Middle frontal gyrus (tissue), 1 donor: ENCODE measurements around the gene STBD1.
"Not testable (repeated sequence)": the region's sequence is repeated elsewhere in the genome, so short reads cannot be mapped to it uniquely, and the experiment has no call there.

Source experiments
- DNase-seq: peaks from one replicate; pipeline ENCODE4 v3.0.0-alpha.2; 2015; ENCODE audit warnings: low spot score; ENCODE audit errors: extremely low spot score

Gene STBD1

GRCh38 chr4:76305971-76306881, at the start of gene STBD1:
Gene STBD1, plus strand, starts transcription at chr4:76306733. Its CDS starts 37 bp downstream, at chr4:76306770.
- DNase-seq, result no peak

GRCh38 chr4:76256968-76257367, 49.6 kb upstream of the STBD1 start:
- no peak for DNase-seq

DNA sequence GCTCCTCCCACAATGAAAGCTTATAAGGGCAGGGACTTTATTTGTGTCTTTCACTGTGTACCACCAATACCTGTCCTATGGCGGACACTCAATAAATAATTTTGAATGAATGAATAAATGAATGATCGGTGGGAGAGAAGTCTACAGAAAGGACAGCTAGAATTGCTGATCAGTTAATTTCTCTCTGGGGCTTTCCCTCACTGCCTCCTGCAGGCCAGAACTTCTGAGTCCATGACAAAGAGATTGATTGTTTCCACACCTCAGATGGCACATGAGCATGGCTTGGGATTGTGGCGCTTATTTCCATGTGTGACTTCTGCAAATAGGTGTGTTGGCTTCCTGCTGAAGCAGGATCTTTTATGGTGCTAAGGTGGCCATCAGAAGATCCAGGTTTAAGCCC, 48.7 kb upstream of the STBD1 start:
- DNase-seq, result no peak

DNA sequence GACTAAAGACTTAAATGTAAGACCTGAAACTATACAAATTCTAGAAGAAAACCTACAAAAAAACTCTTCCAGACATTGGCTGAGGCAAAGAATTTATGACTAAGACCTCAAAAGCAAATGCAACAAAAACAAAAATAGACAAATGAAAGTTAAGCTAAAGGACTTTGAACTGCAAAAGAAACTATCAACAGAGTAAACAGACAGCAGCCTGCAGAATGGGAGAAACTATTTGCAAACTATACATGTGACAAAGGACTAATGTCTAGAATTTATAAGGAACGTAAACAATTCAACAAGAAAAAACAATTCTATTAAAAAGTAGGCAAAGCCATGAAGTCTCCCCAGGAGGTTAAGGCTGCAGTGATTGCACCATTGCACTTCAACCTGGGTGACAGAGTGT, 46.0 kb upstream of the STBD1 start:
- DNase-seq, result no peak

DNA sequence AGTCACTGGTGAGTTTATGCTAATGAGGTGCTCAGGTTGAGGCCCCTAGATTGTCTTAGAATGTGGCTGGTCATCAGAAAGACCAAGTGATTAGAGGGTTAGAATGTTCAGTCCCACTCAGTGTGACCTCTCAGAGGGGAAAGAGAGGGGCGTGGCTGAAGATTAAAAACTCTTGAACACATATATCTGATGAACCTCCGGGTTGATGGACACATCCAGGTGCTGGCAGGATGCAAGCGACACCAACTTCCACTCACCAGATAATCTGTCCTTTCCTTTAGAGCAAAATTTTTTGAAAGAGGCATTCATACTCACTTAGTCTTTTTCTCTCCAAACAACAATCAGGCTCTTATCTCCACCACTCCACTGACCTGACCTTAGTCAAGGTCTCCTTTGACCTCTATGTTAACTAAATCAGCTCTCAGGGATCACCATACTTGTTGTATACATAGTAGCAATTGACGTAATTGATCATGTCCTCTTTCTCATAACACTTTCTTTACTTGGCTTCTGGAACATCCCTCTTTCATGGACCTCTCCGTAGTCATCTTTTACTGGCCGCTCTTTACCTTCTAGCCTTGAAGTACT, 40.8 kb upstream of the STBD1 start:
- DNase-seq, result no peak

DNA sequence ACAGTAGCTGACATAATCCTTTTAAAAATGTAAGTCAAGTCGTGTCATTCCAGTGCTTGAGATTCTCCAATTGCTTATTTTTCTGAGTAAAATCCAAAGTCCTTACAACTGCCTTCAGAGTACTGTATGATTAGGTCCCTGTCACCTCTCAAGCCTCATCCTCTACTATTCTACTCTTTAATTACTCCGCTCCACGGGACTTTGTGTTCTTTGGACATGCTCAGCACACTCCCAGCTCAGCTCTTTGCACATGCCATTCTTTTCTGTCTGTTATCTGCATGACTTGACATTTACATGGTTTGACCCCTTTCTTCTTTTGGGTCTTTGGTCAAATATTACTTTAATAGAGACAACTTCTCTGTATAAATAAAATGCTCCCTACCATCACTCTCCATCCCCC, 39.9 kb upstream of the STBD1 start:
- DNase-seq, result no peak

DNA sequence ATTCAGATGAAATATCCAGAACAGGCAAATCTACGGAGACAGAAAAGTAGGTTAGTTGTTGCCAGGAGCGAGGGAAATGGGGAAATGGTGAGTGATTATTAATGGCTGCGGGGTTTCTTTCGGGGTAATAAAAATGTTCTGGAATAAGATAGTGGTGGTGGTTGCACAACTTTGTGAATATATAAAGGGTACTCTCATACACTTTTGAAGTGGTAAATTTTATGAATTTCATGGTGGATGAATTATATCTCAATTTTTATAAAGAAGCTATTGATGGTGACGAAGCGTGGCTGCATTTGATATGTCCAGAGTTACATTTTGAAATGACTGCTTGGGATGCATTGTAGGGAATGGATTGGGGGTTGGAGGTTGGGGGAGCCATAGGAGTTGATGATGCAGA, 38.7 kb upstream of the STBD1 start:
- DNase-seq, result no peak

- no peak for DNase-seq
Observed at GRCh38 chr4:76270244-76271175, 36.0 kb upstream of the STBD1 start.

- no peak for DNase-seq
Observed at GRCh38 chr4:76271248-76271647, 35.3 kb upstream of the STBD1 start.

DNA sequence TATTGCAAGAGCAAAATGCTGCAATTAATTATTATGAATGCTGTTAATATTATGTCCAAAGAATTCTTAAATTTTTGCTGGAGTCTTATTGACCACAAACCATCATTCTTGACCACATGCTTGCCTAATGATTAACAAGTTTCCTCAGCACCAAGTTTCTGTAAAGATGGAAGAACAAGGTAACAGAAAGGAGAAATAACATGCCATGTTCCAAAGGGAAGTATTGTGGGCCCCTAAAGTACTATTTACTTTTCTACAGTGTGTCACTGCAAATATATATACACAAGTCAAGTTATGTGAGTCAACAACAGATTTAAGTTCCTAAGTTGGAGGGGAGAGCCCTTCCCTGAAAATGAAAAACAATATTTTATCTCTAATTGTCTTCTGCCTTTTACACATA, 34.5 kb upstream of the STBD1 start:
- no peak for DNase-seq

- DNase-seq, result no peak
Observed at GRCh38 chr4:76272582-76272981, 34.0 kb upstream of the STBD1 start.

DNA sequence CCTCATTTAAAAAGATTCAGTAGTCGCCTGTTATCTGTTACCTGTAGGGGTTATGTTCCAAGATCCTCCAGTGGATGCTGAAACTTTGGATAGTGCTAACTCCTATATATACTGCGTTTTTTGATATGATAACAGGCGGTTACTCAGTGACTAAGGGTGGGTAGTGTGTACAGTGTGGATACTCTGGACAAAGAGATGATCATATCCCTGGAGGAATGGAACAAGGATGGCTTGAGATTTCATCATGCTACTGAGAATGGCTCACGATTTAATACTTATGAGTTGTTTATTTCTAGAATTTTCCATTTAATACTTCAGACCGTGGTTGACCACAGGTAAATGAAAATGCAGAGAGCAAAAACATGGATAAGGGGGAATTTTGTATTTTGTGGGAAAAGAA, 33.5 kb upstream of the STBD1 start:
- DNase-seq, result no peak

DNA sequence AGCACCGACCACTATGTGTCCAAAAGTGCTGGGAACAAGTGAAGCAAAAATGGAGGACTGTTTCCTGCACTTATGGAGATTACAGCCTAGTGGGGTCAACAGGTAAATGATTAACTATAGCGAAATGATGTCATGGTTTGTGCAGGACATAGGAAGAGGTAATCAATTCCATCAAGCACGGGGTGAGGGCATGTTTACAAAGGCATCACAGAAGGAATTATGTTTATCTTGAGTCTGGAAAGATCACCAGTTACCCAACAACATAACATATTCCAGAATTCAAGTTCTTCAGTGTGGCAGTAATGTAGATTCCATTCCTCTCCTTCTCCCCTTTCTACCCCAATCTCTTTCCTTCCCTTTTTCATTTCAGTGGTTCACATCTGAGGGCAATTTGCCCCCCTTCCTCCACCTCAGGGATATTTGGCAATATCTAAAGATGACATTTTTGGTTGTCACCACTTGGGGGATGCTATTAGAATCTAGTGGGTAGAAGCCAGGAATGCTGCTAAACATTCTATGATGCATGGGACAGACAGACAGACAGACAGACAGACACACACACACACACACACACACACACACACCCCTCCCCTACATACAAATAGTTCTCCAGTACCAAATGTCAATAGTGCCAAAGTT, 30.9 kb upstream of the STBD1 start:
- DNase-seq, result no peak

- DNase-seq, result no peak
Observed at GRCh38 chr4:76276813-76277212, 29.7 kb upstream of the STBD1 start.

DNA sequence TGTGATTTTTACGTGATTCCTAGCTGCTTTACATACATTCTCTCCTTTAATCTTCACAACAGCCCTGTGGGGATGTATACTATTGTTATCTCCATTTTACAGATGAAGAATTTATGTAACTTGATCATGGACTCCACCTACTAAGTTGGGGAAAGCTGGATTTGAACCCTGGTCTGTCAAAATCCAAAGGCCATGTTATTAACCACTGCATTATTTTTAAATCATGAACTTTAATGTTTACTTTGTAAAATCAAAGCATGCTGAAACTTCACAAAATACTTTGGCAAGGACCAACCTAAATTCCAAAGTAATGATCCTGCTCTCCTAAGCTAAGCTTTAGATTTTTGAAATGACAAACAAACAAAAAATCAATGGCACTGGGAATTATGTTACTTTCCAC, 28.9 kb upstream of the STBD1 start:
- DNase-seq, result no peak

GRCh38 chr4:76278583-76278982, 27.9 kb upstream of the STBD1 start:
- no peak for DNase-seq

- DNase-seq, result no peak
Observed at GRCh38 chr4:76279462-76279861, 27.1 kb upstream of the STBD1 start.

DNA sequence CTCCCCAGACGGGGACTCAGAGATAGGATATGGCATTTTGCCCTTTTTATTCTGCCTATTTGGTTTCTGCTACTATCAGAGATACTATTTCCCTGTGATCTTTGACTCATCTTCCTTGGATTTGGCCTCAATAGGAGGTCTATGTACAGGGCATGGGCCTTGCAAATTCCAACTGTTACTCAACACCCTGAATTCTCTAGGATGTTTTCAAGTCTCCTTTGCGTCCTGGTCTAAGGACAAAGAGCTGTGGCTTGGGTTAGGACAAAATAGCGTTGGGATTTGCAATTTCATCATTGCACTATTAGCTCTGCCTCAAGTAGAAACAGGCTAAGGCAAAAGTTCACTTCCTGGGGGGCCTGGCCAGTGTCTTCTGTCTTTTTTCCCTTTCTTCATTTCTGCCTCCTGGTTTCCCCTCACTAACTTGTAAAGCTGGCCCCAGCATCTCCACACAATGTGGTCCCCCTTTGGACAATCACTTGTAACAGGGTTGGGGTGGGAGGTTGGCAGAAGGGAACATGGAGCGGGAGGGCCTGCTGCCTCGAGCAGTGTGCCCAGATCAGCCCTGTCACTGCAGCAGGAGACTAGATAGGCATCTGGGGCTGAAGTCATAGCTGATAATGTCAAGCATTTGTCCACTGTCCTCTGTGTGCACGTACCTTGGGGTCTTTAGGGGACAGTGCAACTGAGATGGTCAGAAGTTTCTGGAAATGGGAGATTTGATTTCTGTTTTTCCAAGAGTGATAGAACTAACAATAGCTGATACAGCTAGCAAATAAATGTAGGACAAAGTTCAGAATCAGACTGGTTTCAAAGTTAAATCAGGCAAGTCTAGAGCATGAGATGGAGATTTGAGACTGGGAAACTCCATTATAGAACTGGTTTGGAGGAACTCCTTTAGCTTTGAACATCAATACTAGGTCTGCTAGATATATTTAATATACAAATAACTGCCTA, 25.8 kb upstream of the STBD1 start:
- no peak for DNase-seq

GRCh38 chr4:76281594-76281993, 24.9 kb upstream of the STBD1 start:
- DNase-seq, result not testable (repeated sequence)
